Ovary (tissue), 9 donors: ENCODE results near the gene PLEKHA8. TPM values are rescaled to one million over a fixed set of nuclear protein-coding genes. Genes with fewer than 3 reads are reported as not detected.

Experiments used
- DNase-seq, 5 donors: peaks; one replicate each; pipeline ENCODE4 v3.0.0-alpha.2; 2019 to 2020
- H3K27ac ChIP-seq, 2 donors: fragments of 200-600 bp; one replicate each; pipeline versions ENCODE4 v1.5.1 to v1.8.0; 2019 to 2022
- H3K27me3 ChIP-seq: fragments of 200-600 bp; one replicate; pipeline ENCODE4 v1.8.0; 2022
- H3K36me3 ChIP-seq: fragments of 200-600 bp; sonication (generic); one replicate; pipeline ENCODE4 v1.5.1; 2019
- H3K4me1 ChIP-seq: one replicate; pipeline ENCODE4 v1.8.1; 2013; ENCODE audit warnings: mild to moderate bottlenecking, moderate library complexity; ENCODE audit not compliant: insufficient read depth
- H3K4me3 ChIP-seq: fragments of 200-600 bp; sonication (generic); one replicate; pipeline ENCODE4 v1.5.1; 2017
- H3K9me3 ChIP-seq, 2 donors: fragments of 200-600 bp in 1 of 2; sonication (generic) in 1 of 2; one replicate each; pipeline versions ENCODE4 v1.5.1 to v1.8.1; 2013 to 2019; ENCODE audit warnings: mild to moderate bottlenecking in 1 of 2, moderate library complexity in 1 of 2
- CTCF ChIP-seq, 3 donors: fragments of 450-650 bp in 2 of 3; fragments of 200-600 bp in 1 of 3; IDR thresholded peaks; one replicate each; pipeline versions ENCODE4 v1.5.1 to v1.8.0; 2016 to 2022; ENCODE audit warnings: antibody characterized with exemption in 3 of 3, mild to moderate bottlenecking in 1 of 3
- EP300 ChIP-seq: sonication (generic); formaldehyde crosslinking; IDR thresholded peaks from one replicate; pipeline ENCODE4 v1.6.1; 2017; ENCODE audit warnings: antibody characterized with exemption
- POLR2A ChIP-seq: fragments of 450-650 bp; IDR thresholded peaks from one replicate; pipeline ENCODE4 v1.6.1; 2017; ENCODE audit warnings: antibody characterized with exemption, mild to moderate bottlenecking, moderate library complexity
- WGBS, 3 donors: extraction: QIAGEN DNeasy Blood & Tissue Kit in 1 of 3; methylation state at CpG; one replicate each; pipeline versions ENCODE4 v1.1.5 to v1.1.7; 2013 to 2017; 5-methylcytosine and 5-hydroxymethylcytosine counted together
- intact Hi-C, 4 donors: fragments of 100-400 bp; cut with DNase I; formaldehyde crosslinking; loops; one replicate each; pipeline versions ENCODE4 v1.11.0 to v1.15.1; 2022 to 2023
- polyA plus RNA-seq, 2 donors: library from polyadenylated mRNA; stranded (reverse); fragments of 200-250 nt in 1 of 2; fragments of 350-450 nt in 1 of 2; fragmentation: Illumina TruSeq in 1 of 2; extraction: RNeasy Lipid Tissue Mini Kit (QIAGEN cat#74804) in 1 of 2; gene quantifications; one replicate each; pipeline ENCODE4 v1.2.3, GENCODE V29; 2013 to 2014
- total RNA-seq, 7 donors: library from RNA; depleted of rRNA in 2 of 7; stranded (reverse); fragments of >200 nt in 2 of 7; fragmentation: NEBNext Ultra II Directional in 3 of 7; extraction: Animal tissue kit (Norgen Biotek cat#: 25700) in 3 of 7; gene quantifications; one replicate each; pipeline versions ENCODE4 v1.1.0 to v1.2.4, GENCODE V29; 2016 to 2023
- donor health status: DM: no; HTN: no; CAD: no; lungs with moderate emphysema.
- donor health status: DM: no; HTN: no; CAD: no.
- donor health status: Bipolar disorder and iron deficiency.
- donor health status: DM: yes; HTN: yes; CAD: no.
- donor health status: DM: no; HTN: no; CAD: no.
- donor health status: DM: yes; HTN: yes; CAD: no.

The PLEKHA8 gene
- total and polyA plus RNA-seq, 9 donors, result 3.1 to 12.8 (median 10.0) TPM

GRCh38 chr7:30171766-30172447 lies 143.7 kb downstream of the PLEKHA8 start:
- H3K27me3 ChIP-seq, result no peaks in the 10 kb centered on the region
- no peak for TF ChIP-seq CTCF (IDR thresholded peaks at IDR 0.05)
- TF ChIP-seq POLR2A, result no peak
- TF ChIP-seq EP300, result no peak
- peaks cover 4% of the 10 kb centered on the region for H3K4me1 ChIP-seq
- no peak overlapping the region for H3K27ac ChIP-seq
- WGBS, 3 donors, result 88 to 93% (median 92%) methylated on average over 9 of the region's 9 CpGs
- DNase-seq, result no peak
- H3K36me3 ChIP-seq, result no peaks in the 10 kb centered on the region
- no peak overlapping the region for H3K4me3 ChIP-seq
- no peaks in the 10 kb centered on the region for H3K9me3 ChIP-seq
- intact Hi-C loops, result no loop called here

- Histone ChIP-seq H3K27ac (no peak overlapping the region), H3K36me3 (no peaks in the 10 kb centered on the region), H3K4me1 (peaks cover 4% of the 10 kb centered on the region), H3K9me3 (no peaks in the 10 kb centered on the region), H3K27me3 (no peaks in the 10 kb centered on the region), H3K4me3 (no peak overlapping the region)
- TF ChIP-seq CTCF (IDR thresholded peaks at IDR 0.05) (no peak), EP300 (no peak), POLR2A (no peak)
- DNase-seq, result no peak
- intact Hi-C loops, result no loop called here
- 82 to 89% (median 87%) methylated on average over 3 of the region's 3 CpGs for WGBS, 3 donors
Observed at GRCh38 chr7:30172451-30172850, 144.2 kb downstream of the PLEKHA8 start.

- H3K4me3 ChIP-seq, result no peak overlapping the region
- no peak for TF ChIP-seq CTCF (IDR thresholded peaks at IDR 0.05)
- TF ChIP-seq POLR2A, result no peak
- TF ChIP-seq EP300, result no peak
- 37 to 46% (median 45%) methylated on average over 13 of the region's 13 CpGs for WGBS, 3 donors
- DNase-seq, result peak in 3 of 5 donors; percentile 35 to 39 (median 35)
- no peaks in the 10 kb centered on the region for H3K9me3 ChIP-seq
- H3K27ac ChIP-seq, result no peak overlapping the region
- no peaks in the 10 kb centered on the region for H3K27me3 ChIP-seq
- intact Hi-C loops, result no loop called here
- H3K36me3 ChIP-seq, result no peaks in the 10 kb centered on the region
- peaks cover 4% of the 10 kb centered on the region for H3K4me1 ChIP-seq
Observed at GRCh38 chr7:30173058-30173897, 145.1 kb downstream of the PLEKHA8 start.

- no peak for TF ChIP-seq CTCF (IDR thresholded peaks at IDR 0.05)
- no peak for TF ChIP-seq EP300
- WGBS, 3 donors, result 60 to 65% (median 64%) methylated on average over 3 of the region's 3 CpGs
- H3K9me3 ChIP-seq, result no peaks in the 10 kb centered on the region
- no peaks in the 10 kb centered on the region for H3K36me3 ChIP-seq
- no peak overlapping the region for H3K27ac ChIP-seq
- no peaks in the 10 kb centered on the region for H3K27me3 ChIP-seq
- no peak for DNase-seq
- H3K4me3 ChIP-seq, result no peak overlapping the region
- intact Hi-C loops, result no loop called here
- H3K4me1 ChIP-seq, result peaks cover 6% of the 10 kb centered on the region
Observed at GRCh38 chr7:30175180-30175579, 147.0 kb downstream of the PLEKHA8 start.
